ENCODE results near the gene SPECC1. TPM values are rescaled to one million over a fixed set of nuclear protein-coding genes. Genes with fewer than 3 reads are reported as not detected.
A peak's percentile ranks its signal among the peaks of the same experiment; 100 is the strongest.

SPECC1 gene
- total RNA-seq, 1 experiment from 2014 or later, result 128 TPM

- ChIA-PET CTCF (no interaction called here), POLR2A (ENCODE audit: unreplicated experiment) (no interaction called here)
- no peak for DNase-seq
- Histone ChIP-seq H3K4me3 (no peak overlapping the region), H2AFZ (no peak overlapping the region), H4K20me1 (ENCODE audit: insufficient read depth) (no peaks in the 10 kb centered on the region), H3K27me3 (ENCODE audit: insufficient read depth, low read depth) (no peaks in the 10 kb centered on the region), H3F3A (ENCODE audit: insufficient read depth, low read depth) (no peaks in the 10 kb centered on the region), H3K79me2 (ENCODE audit: low read depth) (no peaks in the 10 kb centered on the region), H3K27ac (no peak overlapping the region), H3K4me2 (no peak overlapping the region), H3K9me3 (ENCODE audit: insufficient read depth, low read depth) (no peaks in the 10 kb centered on the region), H3K36me3 (ENCODE audit: low read depth) (no peaks in the 10 kb centered on the region), H3K9me2 (ENCODE audit: insufficient read depth) (no peaks in the 10 kb centered on the region), H3K4me1 (replicated peaks; ENCODE audit: insufficient read depth) (no peaks in the 10 kb centered on the region)
- TF ChIP-seq EZH2 (IDR thresholded peaks at IDR 0.05; ENCODE audit: low read depth), result no peak
- TF ChIP-seq, protein P1, sequence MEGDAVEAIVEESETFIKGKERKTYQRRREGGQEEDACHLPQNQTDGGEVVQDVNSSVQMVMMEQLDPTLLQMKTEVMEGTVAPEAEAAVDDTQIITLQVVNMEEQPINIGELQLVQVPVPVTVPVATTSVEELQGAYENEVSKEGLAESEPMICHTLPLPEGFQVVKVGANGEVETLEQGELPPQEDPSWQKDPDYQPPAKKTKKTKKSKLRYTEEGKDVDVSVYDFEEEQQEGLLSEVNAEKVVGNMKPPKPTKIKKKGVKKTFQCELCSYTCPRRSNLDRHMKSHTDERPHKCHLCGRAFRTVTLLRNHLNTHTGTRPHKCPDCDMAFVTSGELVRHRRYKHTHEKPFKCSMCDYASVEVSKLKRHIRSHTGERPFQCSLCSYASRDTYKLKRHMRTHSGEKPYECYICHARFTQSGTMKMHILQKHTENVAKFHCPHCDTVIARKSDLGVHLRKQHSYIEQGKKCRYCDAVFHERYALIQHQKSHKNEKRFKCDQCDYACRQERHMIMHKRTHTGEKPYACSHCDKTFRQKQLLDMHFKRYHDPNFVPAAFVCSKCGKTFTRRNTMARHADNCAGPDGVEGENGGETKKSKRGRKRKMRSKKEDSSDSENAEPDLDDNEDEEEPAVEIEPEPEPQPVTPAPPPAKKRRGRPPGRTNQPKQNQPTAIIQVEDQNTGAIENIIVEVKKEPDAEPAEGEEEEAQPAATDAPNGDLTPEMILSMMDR (conservative IDR thresholded peaks at IDR 0.05), result no peak
- no TSS peak for BruUV-seq (replicated peaks)
- intact Hi-C loops (cut with micrococcal nuclease; ENCODE audit: unreplicated experiment), result no loop called here
These were observed 71.4 kb downstream of the SPECC1 start for GRCh38 chr17:20080513-20080912.

- ChIA-PET POLR2A (ENCODE audit: unreplicated experiment) (no interaction called here), CTCF (no interaction called here)
- Histone ChIP-seq H3F3A (ENCODE audit: insufficient read depth, low read depth) (no peaks in the 10 kb centered on the region), H4K20me1 (ENCODE audit: insufficient read depth) (no peaks in the 10 kb centered on the region), H3K27me3 (ENCODE audit: insufficient read depth, low read depth) (no peaks in the 10 kb centered on the region), H3K9me2 (ENCODE audit: insufficient read depth) (no peaks in the 10 kb centered on the region), H3K36me3 (ENCODE audit: low read depth) (no peaks in the 10 kb centered on the region), H3K9me3 (ENCODE audit: insufficient read depth, low read depth) (no peaks in the 10 kb centered on the region), H2AFZ (no peak overlapping the region), H3K27ac (no peak overlapping the region), H3K79me2 (ENCODE audit: low read depth) (no peaks in the 10 kb centered on the region), H3K4me1 (replicated peaks; ENCODE audit: insufficient read depth) (0 out of 2 replicates have a peak, but pooled peaks cover 5% of the 10 kb centered on the region), H3K4me2 (no peak overlapping the region), H3K4me3 (no peak overlapping the region)
- peak in 1 of 2 experiments; percentile 12 for DNase-seq
- TF ChIP-seq, protein P1 (conservative IDR thresholded peaks at IDR 0.05), result no peak
- no peak for TF ChIP-seq EZH2 (IDR thresholded peaks at IDR 0.05; ENCODE audit: low read depth)
- no TSS peak for BruUV-seq (replicated peaks)
- intact Hi-C loops (cut with micrococcal nuclease; ENCODE audit: unreplicated experiment), result no loop called here
These were observed 74.1 kb downstream of the SPECC1 start for GRCh38 chr17:20083156-20083859.

GRCh38 chr17:20084621-20085282, 75.6 kb downstream of the SPECC1 start:
- ChIA-PET CTCF (no interaction called here), POLR2A (ENCODE audit: unreplicated experiment) (no interaction called here)
- H3K27me3 ChIP-seq (ENCODE audit: insufficient read depth, low read depth), result no peaks in the 10 kb centered on the region
- TF ChIP-seq, protein P1 (conservative IDR thresholded peaks at IDR 0.05), result no peak
- TF ChIP-seq EZH2 (IDR thresholded peaks at IDR 0.05; ENCODE audit: low read depth), result no peak
- no peaks in the 10 kb centered on the region for H3K79me2 ChIP-seq (ENCODE audit: low read depth)
- H3K4me1 ChIP-seq (replicated peaks; ENCODE audit: insufficient read depth), result 0 out of 2 replicates have a peak, but pooled peaks cover 5% of the 10 kb centered on the region
- H3F3A ChIP-seq (ENCODE audit: insufficient read depth, low read depth), result no peaks in the 10 kb centered on the region
- no peaks in the 10 kb centered on the region for H3K9me2 ChIP-seq (ENCODE audit: insufficient read depth)
- DNase-seq, result no peak
- no peaks in the 10 kb centered on the region for H4K20me1 ChIP-seq (ENCODE audit: insufficient read depth)
- H3K36me3 ChIP-seq (ENCODE audit: low read depth), result no peaks in the 10 kb centered on the region
- H2AFZ ChIP-seq, result no peak overlapping the region
- no peak overlapping the region for H3K27ac ChIP-seq
- BruUV-seq (replicated peaks), result no TSS peak
- no peak overlapping the region for H3K4me3 ChIP-seq
- intact Hi-C loops (cut with micrococcal nuclease; ENCODE audit: unreplicated experiment), result no loop called here
- no peaks in the 10 kb centered on the region for H3K9me3 ChIP-seq (ENCODE audit: insufficient read depth, low read depth)
- no peak overlapping the region for H3K4me2 ChIP-seq

Measured in PC-9 (cell line).